GM04504 (cell line): ENCODE results near the gene FLT3.
"Not testable (repeated sequence)": the region's sequence is repeated elsewhere in the genome, so short reads cannot be mapped to it uniquely, and the experiment has no call there.

Source experiments
- DNase-seq: peaks from one replicate; pipeline ENCODE4 v3.0.0-alpha.2; 2012; ENCODE audit warnings: low read depth

Gene FLT3

GRCh38 chr13:28100150-28101121 is at the start of gene FLT3:
Gene FLT3, minus strand, starts transcription at chr13:28100576. Its CDS starts 66 bp downstream, at chr13:28100510.
- peak; percentile 2 for DNase-seq

- no peak for DNase-seq
Measured at GRCh38 chr13:28147495-28147894, 47.1 kb upstream of the FLT3 start.

DNA sequence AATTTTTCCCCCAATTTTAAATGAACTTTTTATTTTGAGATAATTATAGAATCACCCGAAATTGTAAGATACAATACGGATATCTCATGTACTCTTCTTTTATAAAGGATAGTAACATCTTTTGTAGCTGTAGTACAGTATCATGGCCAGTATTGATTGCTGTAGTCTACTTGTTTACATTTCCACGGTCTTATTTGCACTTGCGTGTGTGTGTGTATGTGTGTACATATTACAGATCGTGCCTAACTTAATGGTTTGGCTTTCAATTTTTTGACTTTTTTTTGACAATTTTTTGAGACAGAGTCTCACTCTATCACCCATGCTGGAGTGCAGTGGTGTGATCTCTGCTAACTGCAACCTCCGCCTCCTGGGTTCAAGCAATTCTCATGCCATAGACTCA is 44.7 kb upstream of the FLT3 start:
- no peak for DNase-seq

DNA sequence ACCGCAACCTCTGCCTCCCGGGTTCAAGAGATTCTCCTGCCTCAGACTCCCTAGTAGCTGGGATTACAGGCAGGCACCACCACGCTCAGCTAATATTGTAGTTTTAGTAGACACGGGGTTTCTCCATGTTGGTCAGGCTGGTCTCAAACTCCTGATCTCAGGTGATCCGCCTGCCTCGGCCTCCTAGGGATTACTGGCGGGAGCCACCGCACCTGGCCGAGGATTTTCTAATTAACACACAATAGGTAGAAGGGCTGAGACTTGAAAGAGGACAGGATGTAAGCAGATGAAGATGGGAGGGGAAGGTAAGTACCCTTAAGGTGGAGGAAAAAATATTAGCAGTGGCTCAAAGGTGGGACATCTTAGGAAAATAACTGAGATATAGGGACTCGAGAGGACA is 41.2 kb upstream of the FLT3 start:
- not testable (repeated sequence) for DNase-seq

DNA sequence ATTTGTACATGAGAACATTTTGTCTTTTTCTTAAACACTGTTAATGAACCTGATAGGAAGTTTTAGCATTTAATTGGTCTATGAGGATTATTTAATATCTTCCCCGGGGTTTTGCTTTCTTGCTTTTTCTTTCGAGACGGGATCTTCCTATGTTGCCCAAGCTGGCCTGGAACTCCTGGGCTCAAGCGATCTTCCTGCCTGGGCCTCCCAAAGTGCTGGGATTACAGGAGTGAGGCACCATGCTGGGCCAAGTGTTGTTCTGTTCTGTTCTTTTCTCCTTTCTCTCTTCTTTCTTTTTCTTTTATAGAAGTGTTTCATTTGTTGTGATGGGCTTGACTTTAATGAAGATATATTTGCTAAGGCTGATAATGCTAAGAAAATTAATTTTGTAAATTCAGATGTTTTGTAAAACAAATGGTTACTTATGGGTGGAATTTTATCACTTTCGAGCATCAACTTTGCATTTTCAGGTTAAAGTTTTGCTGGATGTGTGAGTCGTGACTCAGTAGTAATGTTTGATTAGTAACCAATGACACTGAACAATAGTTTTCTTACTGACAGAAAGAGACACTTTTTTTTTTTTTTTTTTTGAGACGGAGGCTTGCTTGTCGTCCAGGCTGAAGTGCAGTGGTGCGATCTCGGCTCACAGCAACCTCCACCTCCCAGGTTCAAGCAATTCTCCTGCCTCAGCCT is 40.2 kb upstream of the FLT3 start:
- DNase-seq: no peak

DNA sequence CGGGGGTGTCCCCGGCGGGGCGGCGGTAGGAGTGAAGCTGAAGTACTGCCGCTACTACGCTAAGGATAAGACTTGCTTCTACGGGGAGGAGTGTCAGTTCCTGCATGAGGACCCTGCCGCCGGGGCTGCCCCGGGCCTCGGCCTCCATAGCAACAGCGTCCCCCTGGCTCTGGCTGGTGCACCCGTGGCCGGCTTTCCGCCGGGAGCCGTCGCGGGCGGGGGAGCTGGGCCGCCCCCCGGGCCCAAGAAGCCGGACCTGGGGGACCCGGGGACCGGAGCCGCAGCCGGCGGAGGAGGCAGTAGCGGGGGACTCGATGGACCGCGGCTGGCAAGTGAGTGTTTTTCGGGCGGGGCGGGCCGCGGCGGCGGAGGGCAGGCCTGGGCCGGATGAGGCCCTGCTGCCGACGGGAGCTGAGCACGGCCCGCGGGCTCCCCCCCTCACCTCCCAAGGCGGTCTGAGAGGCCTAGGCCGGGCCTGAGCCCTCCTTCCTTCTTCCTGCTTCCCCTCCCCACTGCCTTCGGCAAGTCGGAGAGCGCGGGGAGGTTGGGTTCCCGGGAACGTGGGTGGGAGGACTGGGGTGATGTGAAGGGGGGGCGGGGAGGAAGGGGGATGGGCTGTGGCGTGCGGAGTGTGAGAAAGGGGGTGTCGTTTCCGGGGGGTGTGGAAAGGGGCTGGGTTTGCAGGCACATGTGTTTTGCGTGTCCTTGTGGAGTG is 38.5 kb upstream of the FLT3 start:
- peak; percentile 60 for DNase-seq

DNA sequence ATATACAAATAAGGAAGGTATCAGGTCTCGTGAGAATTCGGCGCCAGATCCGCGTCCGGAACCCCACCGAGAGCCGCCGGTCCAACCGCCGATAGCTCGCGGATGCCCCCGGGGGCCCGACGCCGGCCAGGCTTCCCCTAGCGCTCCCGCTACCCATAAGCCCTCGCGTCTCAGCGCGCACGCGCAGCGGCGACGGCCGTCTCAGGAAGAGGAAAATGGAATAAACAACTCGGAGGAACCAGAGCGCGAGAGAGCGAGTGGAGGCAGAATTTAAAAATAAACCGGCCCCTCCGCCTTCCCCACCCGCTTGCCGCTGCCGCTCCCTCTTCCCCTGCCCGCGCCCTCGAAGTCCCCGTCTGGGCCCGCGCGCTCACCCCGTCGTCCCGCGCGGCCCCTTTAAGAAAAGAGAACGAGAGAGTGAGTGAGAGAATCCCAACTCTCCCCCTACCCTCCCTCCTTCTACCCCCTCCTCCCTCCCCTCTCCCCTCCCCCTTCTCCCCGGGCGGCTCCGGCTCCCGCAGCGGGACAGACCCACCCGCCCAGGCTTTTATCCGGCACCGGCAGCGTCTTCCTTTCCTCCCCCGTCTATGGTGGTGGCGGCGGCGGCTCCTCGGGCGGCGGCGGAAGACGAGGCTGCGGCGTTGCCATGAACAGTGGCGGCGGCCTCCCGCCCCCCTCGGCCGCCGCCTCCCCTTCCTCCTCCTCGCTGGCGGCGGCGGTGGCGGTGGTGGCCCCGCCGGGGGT is 37.8 kb upstream of the FLT3 start, which contains the start of gene PAN3:
TSS of gene PAN3 (plus strand) at position 534 of the 744 bp plus-strand sequence. CDS start at position 647, 113 bp downstream.
- peak; percentile 78 for DNase-seq

DNA sequence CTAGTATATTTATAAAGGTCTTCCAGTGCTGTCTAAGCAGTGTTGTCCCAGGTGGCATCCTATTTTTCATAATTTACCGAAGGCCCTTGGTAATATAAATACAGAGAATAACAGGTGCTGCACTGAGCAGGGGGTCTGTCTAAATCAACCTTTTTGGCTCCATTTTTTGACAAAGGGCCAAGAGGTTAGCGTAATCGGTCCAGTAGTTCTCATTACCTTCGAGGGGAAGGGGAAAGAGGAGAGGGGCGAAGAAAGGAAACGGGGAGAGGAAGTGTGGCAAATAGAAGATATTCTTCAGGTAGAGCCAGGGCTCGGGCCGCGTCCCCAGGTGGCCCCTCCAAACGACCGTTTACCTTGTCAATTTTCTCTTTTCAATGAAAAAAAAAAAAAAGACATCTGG is 37.2 kb upstream of the FLT3 start:
- DNase-seq: no peak

GRCh38 chr13:28136916-28137315 is 36.5 kb upstream of the FLT3 start:
- no peak for DNase-seq

DNA sequence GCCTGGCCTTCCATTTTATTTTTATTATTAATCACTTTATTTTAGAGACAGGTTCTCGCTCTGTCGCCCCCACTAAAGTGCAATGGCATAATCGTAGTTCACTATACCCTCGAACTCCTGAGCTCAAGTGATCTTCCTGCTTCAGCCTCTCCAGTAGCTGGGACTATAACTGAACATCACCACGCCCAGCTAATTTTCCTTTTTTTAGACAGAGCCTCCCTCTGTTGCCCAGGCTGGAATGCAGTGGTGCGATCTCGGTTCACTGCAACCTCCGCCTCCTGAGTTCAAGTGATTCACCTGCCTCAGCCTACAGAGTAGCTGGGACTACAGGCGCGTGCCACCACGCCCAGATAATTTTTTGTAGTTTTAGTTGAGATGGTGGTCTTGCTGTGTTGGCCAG is 31.3 kb upstream of the FLT3 start:
- no peak for DNase-seq

DNA sequence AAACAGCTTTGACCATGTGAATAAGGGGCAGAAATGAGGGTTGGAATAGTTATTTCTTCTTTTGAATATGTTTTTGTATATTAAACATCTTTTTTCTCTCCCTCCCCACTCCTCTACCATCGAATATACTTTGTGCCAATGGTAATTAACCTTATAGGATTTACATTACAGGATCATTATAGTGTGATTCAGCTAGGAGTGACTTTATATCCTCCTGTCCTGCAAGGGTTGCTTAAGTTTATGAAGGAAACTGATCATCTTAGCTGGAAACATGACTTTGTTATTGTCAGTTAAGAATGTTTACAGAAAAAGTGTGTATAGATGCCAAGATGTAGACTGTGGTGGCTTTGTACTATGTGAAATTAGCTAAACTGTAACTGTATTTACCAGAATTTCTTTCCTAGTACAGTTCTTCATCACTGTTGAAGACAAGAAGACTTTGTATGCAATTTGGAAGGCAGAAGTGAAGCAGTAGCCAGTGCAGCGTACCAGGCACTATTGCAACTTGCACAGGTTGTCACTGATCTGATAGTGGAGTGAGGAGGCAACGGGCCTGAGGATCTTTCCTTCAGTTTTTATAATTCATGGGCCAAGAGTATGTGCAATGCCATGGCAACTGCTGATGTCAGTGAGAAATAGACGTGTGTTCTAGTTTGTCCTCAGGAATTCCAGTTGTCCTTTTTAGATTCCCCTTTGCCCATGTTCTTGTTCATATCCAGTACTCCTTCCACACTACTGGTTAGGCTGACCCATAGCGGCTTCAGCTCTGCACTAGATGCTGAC is 29.7 kb upstream of the FLT3 start:
- no peak for DNase-seq

DNA sequence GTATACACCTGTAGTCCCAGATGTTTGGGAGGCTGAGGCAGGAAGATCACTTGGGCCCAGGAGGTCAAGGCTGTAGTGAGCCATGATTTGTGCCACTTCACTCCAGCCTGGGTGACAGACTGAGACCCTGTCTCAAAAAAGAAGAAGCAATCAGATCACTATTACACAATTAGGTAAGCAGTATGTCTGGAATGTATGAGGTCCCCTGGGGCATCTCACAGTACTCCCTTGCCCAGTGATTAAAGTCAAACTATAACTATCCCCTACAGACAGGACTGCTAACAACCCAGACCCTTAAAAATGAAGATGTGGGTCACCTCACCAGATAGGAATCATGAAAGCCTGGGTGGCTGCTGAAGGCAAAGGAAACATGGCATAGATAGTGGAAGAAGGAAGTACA is 28.6 kb upstream of the FLT3 start:
- DNase-seq: no peak

DNA sequence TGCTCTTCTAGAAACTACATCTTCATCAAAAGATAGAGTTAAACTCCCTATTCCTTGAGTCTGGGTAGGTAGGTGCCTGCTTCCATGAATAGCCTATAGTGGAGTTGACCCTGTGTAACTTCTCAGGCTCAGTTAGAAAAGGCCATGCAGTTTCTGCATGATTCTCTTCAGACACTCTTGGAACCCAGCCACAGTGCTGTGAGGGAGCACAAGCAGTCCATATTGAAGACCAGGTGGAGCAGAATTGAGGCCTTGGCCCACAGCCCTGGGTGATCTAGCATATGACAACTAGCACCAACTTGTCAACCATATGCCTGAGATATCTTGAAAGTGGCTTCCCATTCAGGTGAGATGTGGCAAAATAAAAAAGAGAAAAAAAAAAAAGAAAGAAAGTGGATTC is 27.7 kb upstream of the FLT3 start:
- no peak for DNase-seq

DNA sequence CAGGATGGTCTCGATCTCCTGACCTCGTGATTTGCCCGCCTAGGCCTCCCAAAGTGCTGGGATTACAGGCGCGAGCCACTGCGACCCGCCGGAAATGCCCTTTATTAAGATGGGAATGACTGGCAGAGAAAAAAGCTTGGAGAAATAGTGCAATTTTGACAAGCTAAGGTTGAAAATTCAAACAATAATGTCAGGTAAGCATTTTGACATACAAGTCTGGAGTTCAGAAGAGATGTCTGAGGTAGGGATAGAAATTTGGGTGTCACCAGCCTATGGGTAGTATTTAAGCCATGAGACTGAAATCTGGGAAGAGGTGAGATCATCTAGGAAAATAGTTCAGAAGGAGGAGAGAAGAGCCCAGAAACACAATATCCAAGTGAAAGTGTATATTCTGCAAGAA is 20.8 kb upstream of the FLT3 start:
- DNase-seq: no peak

DNA sequence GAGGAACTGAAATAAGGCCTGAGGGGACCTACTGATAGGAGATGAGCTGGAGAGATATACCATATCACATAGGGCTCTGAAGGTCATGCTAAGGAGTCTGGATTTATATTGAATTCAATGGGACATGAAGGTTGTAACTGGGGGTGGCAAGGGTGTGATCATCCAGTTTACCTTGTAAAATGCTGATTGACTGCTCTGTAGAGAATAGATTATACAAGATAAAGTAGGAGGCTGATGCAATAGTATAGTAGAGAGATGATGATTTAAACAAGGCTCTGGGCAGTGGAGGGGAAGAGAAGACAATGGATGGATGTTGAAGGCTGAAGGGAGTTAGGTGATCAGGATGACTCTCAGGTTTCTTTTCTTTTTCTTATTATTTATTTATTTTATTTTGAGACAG is 19.9 kb upstream of the FLT3 start:
- DNase-seq: no peak

DNA sequence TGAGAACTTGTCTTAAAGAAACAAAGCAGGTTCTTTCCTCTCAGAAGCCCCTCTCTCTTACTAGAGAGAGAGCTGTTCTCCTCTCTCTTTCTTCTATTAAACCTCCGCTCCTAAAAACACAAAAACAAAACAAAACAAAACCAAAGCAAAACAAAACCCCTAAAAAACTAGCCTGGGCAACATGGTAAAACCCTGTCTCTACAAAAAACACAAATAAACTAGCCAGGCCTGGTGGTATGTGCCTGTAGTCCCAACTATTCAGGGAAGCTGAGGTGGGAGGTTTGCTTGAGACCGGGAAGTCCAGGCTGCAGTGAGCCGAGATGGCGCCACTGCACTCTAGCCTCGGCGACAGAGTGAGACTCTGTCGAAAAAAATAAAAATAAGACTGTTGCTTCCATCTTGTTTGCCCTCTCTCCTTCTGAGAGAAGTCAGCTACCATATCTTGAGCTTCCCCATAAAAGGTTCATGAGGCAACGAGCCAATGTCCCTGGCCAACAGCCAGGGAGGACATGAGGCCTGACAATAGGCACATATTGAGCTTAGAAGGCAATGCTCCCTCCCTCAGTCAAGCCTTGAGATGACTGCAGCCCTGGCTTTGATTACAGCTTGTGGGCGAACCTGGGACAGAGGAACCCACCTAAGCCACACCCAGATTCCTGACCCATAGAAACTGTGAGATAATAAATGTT is 17.5 kb upstream of the FLT3 start:
- no peak for DNase-seq

DNA sequence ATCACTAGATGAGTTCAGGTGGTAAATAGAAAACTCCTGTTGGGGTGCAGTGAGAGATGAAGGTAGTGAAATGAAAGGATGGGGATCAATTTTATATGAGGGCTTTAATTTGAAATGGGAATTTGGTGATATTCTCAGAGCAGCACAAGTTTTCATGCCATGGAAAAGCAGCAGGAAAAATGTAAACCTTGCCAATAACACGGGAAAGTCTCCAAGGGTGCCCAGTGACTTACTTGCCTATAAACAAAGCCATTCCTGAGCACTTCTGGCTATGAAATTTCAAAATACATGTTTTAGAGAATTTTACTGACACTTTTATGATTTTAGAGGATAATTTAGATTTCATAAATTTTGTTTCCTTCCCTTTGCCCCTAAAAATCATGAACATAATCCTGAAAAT is 16.4 kb upstream of the FLT3 start:
- DNase-seq: no peak

- DNase-seq: no peak
Measured at GRCh38 chr13:28110414-28110813, 10.0 kb upstream of the FLT3 start.

GRCh38 chr13:28106976-28107375 is 6.6 kb upstream of the FLT3 start:
- DNase-seq: no peak

GRCh38 chr13:28101886-28102285 is 1.5 kb upstream of the FLT3 start:
- DNase-seq: not testable (repeated sequence)
